Measurements from ENCODE around the gene FGD5.
A peak's percentile ranks its signal among the peaks of the same experiment; 100 is the strongest.

- TF ChIP-seq POLR2A (IDR thresholded peaks at IDR 0.05; ENCODE audit: low read depth, low read length) (peak; percentile 57; the same call in 1 of the 2 replicates), POLR2AphosphoS5 (IDR thresholded peaks at IDR 0.05; ENCODE audit: low read depth, low read length) (peak; percentile 41; the same call in 1 of the 2 replicates)
Measured at GRCh38 chr3:14947886-14948608, 129.3 kb downstream of the FGD5 start.

Measured in GM12892 (cell line).